GM12878 (cell line): ENCODE results near the gene IDI1. TPM values are rescaled to one million over a fixed set of nuclear protein-coding genes. Genes with fewer than 3 reads are reported as not detected.
A peak's percentile ranks its signal among the peaks of the same experiment; 100 is the strongest.

Experiments
- CBFB ChIP-seq: IDR thresholded peaks from 2 replicates; pipeline ENCODE4 v1.6.1; 2016; ENCODE audit warnings: antibody characterized with exemption, low read depth
- CBX3 ChIP-seq: fragments of 200-600 bp; sonication (generic); IDR thresholded peaks from 2 replicates; pipeline ENCODE4 v1.6.1; 2016; ENCODE audit warnings: low read depth, borderline replicate concordance
- CBX5 ChIP-seq: sonication (generic); IDR thresholded peaks from 2 replicates; pipeline ENCODE4 v1.6.1; 2016; ENCODE audit warnings: low read depth, moderate library complexity, mild to moderate bottlenecking, inconsistent platforms
- CHD2 ChIP-seq: IDR thresholded peaks from 2 replicates; pipeline ENCODE4 v1.6.1; 2011; ENCODE audit warnings: low read depth, low read length, improper control_type of control experiment, borderline replicate concordance
- DPF2 ChIP-seq: fragments of 450-650 bp; IDR thresholded peaks from 2 replicates; pipeline ENCODE4 v1.6.1; 2017; ENCODE audit warnings: mild to moderate bottlenecking
- EED ChIP-seq: sonication (generic); IDR thresholded peaks from 2 replicates; pipeline ENCODE4 v1.6.1; 2016; ENCODE audit warnings: antibody characterized with exemption, low read depth
- EGR1 ChIP-seq, 2 experiments: IDR thresholded peaks; 1 replicate in 1 of 2; 2 replicates in 1 of 2; pipeline ENCODE4 v1.6.1; 2011 to 2012; ENCODE audit warnings: low read depth in 2 of 2, low read length in 2 of 2, borderline replicate concordance in 1 of 2, mild to moderate bottlenecking in 1 of 2, moderate library complexity in 1 of 2
- EP300 ChIP-seq, 2 experiments: fragments of 150-350 bp in 1 of 2; IDR thresholded peaks; 2 replicates each; pipeline ENCODE4 v1.6.1; 2011 to 2012; ENCODE audit warnings: low read depth in 2 of 2, low read length in 2 of 2, borderline replicate concordance in 1 of 2, improper control_type of control experiment in 1 of 2, inconsistent platforms in 1 of 2; ENCODE audit not compliant: control insufficient read depth in 1 of 2
- GATAD2B ChIP-seq: fragments of 450-650 bp; conservative IDR thresholded peaks from 2 replicates; pipeline ENCODE4 v1.6.1; 2017; ENCODE audit warnings: low read depth, mild to moderate bottlenecking, moderate library complexity
- HDAC2 ChIP-seq: fragments of 200-600 bp; sonication (generic); IDR thresholded peaks from 2 replicates; pipeline ENCODE4 v1.6.1; 2017
- HDAC6 ChIP-seq: fragments of 200-600 bp; sonication (generic); IDR thresholded peaks from one replicate; pipeline ENCODE4 v1.8.0; 2017; ENCODE audit warnings: antibody characterized with exemption; ENCODE audit not compliant: unreplicated experiment
- KDM1A ChIP-seq: fragments of 200-600 bp; sonication (generic); IDR thresholded peaks from 2 replicates; pipeline ENCODE4 v1.6.1; 2016; ENCODE audit warnings: borderline replicate concordance
- MAX ChIP-seq: IDR thresholded peaks from 2 replicates; pipeline ENCODE4 v1.6.1; 2012; ENCODE audit warnings: low read depth, low read length, improper control_type of control experiment
- MEF2A ChIP-seq: IDR thresholded peaks from 2 replicates; pipeline ENCODE4 v1.6.1; 2011; ENCODE audit warnings: low read depth, mild to moderate bottlenecking, low read length, moderate library complexity; ENCODE audit not compliant: insufficient read depth
- NFYB ChIP-seq: IDR thresholded peaks from 2 replicates; pipeline ENCODE4 v1.6.1; 2011; ENCODE audit warnings: low read depth, mild to moderate bottlenecking, low read length, improper control_type of control experiment, moderate library complexity; ENCODE audit not compliant: insufficient read depth
- PAX5 ChIP-seq: IDR thresholded peaks from 2 replicates; pipeline ENCODE4 v1.6.1; 2011; ENCODE audit warnings: low read depth, low read length, borderline replicate concordance
- PAX8 ChIP-seq: fragments of 450-650 bp; IDR thresholded peaks from 2 replicates; pipeline ENCODE4 v1.6.1; 2017; ENCODE audit warnings: mild to moderate bottlenecking, moderate library complexity
- PML ChIP-seq: IDR thresholded peaks from 2 replicates; pipeline ENCODE4 v1.6.1; 2012; ENCODE audit warnings: low read length, inconsistent platforms
- POLR2AphosphoS2 ChIP-seq: IDR thresholded peaks from 2 replicates; pipeline ENCODE4 v1.6.1; 2011; ENCODE audit warnings: low read depth, mild to moderate bottlenecking, low read length, improper control_type of control experiment, moderate library complexity
- RCOR1 ChIP-seq: conservative IDR thresholded peaks from 2 replicates; pipeline ENCODE4 v1.6.1; 2012; ENCODE audit warnings: low read depth, low read length, improper control_type of control experiment
- RELA ChIP-seq: fragments of 450-650 bp; IDR thresholded peaks from 2 replicates; pipeline ENCODE4 v1.8.0; 2014; ENCODE audit warnings: borderline replicate concordance; ENCODE audit not compliant: partially characterized antibody
- SMARCA5 ChIP-seq: fragments of 450-650 bp; IDR thresholded peaks from 2 replicates; pipeline ENCODE4 v1.6.1; 2017; ENCODE audit warnings: mild to moderate bottlenecking
- SPI1 ChIP-seq: IDR thresholded peaks from 2 replicates; pipeline ENCODE4 v1.6.1; 2011; ENCODE audit warnings: low read depth, mild to moderate bottlenecking, low read length, moderate library complexity, borderline replicate concordance; ENCODE audit not compliant: insufficient read depth
- SREBF2 ChIP-seq: IDR thresholded peaks from 2 replicates; pipeline ENCODE4 v1.6.1; 2012; ENCODE audit warnings: mild to moderate bottlenecking, low read length
- TCF12 ChIP-seq: IDR thresholded peaks from 2 replicates; pipeline ENCODE4 v1.6.1; 2011; ENCODE audit warnings: low read depth, mild to moderate bottlenecking, low read length
- TCF3 ChIP-seq: IDR thresholded peaks from 2 replicates; pipeline ENCODE4 v1.6.1; 2012; ENCODE audit warnings: low read depth, mild to moderate bottlenecking, low read length, borderline replicate concordance; ENCODE audit not compliant: insufficient read depth
- ZBED1 ChIP-seq: IDR thresholded peaks from 2 replicates; pipeline ENCODE4 v1.6.1; 2016; ENCODE audit warnings: borderline replicate concordance
- ZNF207 ChIP-seq: fragments of 450-650 bp; IDR thresholded peaks from 2 replicates; pipeline ENCODE4 v1.6.1; 2014; ENCODE audit warnings: antibody characterized with exemption, mild to moderate bottlenecking, borderline replicate concordance
- polyA plus RNA-seq, 11 experiments: library from polyadenylated mRNA; depleted of rRNA in 4 of 11; unstranded in 6 of 11; stranded (reverse) in 5 of 11; fragments of >200 nt; fragmentation: Nextera tagmentation in 4 of 11; fragmentation: Illumina TruSeq in 1 of 11; extraction: Ambion mirVana in 4 of 11; extraction: Trizol in 1 of 11; gene quantifications; 1 replicate in 1 of 11; 2 replicates in 10 of 11; pipeline versions ENCODE4 v1.2.1 to v1.2.3, GENCODE V29; 2011 to 2016; ENCODE audit warnings: inconsistent platforms in 2 of 11, missing spikeins in 2 of 11, low read depth in 1 of 11
- total RNA-seq, 4 experiments: library from RNA; depleted of rRNA in 3 of 4; stranded (reverse); fragments of >200 nt in 3 of 4; fragmentation: Illumina TruSeq in 1 of 4; extraction: Trizol in 1 of 4; gene quantifications; 2 replicates each; pipeline versions ENCODE4 v1.2.1 to v1.2.3, GENCODE V29; 2013 to 2021
- TF ChIP-seq, protein P1 (sequence below): fragments of 450-650 bp; IDR thresholded peaks from 2 replicates; pipeline ENCODE4 v1.6.1; 2017; ENCODE audit warnings: low read depth, mild to moderate bottlenecking, moderate library complexity
- TF ChIP-seq, protein P2 (sequence below): IDR thresholded peaks from 2 replicates; pipeline ENCODE4 v1.6.1; 2011; ENCODE audit warnings: low read depth, low read length, improper control_type of control experiment, borderline replicate concordance

IDI1 gene
- total and polyA plus RNA-seq, 10 of the 15 experiments (the other 5 are each of a cell fraction or from before 2014, with no cell fraction given) = 85.5 to 223 (median 157) TPM

DNA sequence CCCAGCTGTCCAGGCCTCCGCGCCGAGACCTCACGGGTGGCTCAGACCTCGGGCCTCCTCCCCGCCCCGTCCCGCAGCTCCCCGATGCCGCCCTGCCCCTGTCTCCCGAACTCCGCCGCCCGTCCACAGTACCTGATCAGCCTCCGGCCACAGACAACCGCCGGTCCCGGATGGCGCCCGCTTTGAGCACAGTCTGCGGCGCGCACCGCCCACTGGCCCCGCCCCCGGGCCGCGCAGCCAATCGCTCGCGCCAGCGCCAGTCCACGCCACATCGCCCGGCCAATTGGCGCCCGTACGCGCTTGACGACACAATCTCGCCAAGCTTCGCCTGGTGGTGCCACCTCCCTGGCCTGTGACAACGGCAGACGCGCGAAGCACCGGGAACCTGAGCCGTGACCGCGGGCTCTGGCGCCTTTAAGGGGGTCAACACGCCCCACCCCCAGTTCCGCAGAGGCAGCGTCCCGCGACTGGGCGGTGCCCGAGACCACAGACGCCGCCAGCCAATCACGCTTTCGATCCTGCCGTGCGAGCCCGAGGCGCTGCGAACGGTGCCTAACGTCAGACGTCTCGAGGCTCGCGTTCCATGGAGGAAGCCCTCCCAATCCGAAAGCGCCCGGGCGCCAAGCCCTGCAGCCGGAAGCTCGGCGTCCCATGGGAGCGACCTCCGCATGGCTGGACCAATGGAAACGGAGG, at the start of gene IDI1 (continued):
- 0 out of 2 replicates have a peak, but pooled peaks have one; percentile 13 for TF ChIP-seq RCOR1
- no peak for TF ChIP-seq CBX3
- peak; percentile 78; the same call in 1 of the 2 replicates for TF ChIP-seq CBFB
- peak; percentile 93 for TF ChIP-seq NFYB
- TF ChIP-seq MEF2A = 0 out of 2 replicates have a peak, but pooled peaks have one; percentile 33
- no peak for TF ChIP-seq KDM1A
- peak; percentile 94 for TF ChIP-seq POLR2AphosphoS2
- TF ChIP-seq PML = peak; percentile 87
- peak; percentile 38; the same call in 1 of the 2 replicates for TF ChIP-seq EED
- TF ChIP-seq PAX5 = peak; percentile 89
- TF ChIP-seq HDAC2 = no peak
- TF ChIP-seq, protein P1, sequence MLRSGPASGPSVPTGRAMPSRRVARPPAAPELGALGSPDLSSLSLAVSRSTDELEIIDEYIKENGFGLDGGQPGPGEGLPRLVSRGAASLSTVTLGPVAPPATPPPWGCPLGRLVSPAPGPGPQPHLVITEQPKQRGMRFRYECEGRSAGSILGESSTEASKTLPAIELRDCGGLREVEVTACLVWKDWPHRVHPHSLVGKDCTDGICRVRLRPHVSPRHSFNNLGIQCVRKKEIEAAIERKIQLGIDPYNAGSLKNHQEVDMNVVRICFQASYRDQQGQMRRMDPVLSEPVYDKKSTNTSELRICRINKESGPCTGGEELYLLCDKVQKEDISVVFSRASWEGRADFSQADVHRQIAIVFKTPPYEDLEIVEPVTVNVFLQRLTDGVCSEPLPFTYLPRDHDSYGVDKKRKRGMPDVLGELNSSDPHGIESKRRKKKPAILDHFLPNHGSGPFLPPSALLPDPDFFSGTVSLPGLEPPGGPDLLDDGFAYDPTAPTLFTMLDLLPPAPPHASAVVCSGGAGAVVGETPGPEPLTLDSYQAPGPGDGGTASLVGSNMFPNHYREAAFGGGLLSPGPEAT = peak; percentile 60; the same call in 1 of the 2 replicates
- peak; percentile 74; the same call in 1 of the 2 replicates for TF ChIP-seq DPF2
- TF ChIP-seq HDAC6 = peak; percentile 92
- peak; percentile 79 for TF ChIP-seq RELA
- TF ChIP-seq SPI1 = 0 out of 2 replicates have a peak, but pooled peaks have one; percentile 22
- peak; percentile 65 for TF ChIP-seq TCF3
- TF ChIP-seq SMARCA5 = peak; percentile 10
- no peak; a peak in 1 of 3 replicates for TF ChIP-seq EGR1 (IDR thresholded peaks at IDR 0.05; ENCODE audit: borderline replicate concordance in 1 of 2, low read depth in 2 of 2, low read length in 2 of 2)
- TF ChIP-seq GATAD2B = peak; percentile 54
- TF ChIP-seq TCF12 = peak; percentile 58; the same call in 1 of the 2 replicates
- peak; percentile 72 for TF ChIP-seq MAX
- TF ChIP-seq PAX8 = no peak
- TF ChIP-seq, protein P2, sequence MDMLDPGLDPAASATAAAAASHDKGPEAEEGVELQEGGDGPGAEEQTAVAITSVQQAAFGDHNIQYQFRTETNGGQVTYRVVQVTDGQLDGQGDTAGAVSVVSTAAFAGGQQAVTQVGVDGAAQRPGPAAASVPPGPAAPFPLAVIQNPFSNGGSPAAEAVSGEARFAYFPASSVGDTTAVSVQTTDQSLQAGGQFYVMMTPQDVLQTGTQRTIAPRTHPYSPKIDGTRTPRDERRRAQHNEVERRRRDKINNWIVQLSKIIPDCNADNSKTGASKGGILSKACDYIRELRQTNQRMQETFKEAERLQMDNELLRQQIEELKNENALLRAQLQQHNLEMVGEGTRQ = no peak
- TF ChIP-seq CBX5 = no peak
- TF ChIP-seq EP300 (IDR thresholded peaks at IDR 0.05; ENCODE audit: borderline replicate concordance in 1 of 2, control insufficient read depth in 1 of 2, low read depth in 2 of 2, low read length in 2 of 2) = peak; percentile 62 to 65; a peak in 3 of 4 replicates
- peak; percentile 22; the same call in 1 of the 2 replicates for TF ChIP-seq ZNF207
- 0 out of 2 replicates have a peak, but pooled peaks have one; percentile 8 for TF ChIP-seq ZBED1
- TF ChIP-seq CHD2 = peak; percentile 76
- TF ChIP-seq SREBF2 = peak; percentile 81
